ENCODE results near the gene ZIC5.

Gene ZIC5

DNA sequence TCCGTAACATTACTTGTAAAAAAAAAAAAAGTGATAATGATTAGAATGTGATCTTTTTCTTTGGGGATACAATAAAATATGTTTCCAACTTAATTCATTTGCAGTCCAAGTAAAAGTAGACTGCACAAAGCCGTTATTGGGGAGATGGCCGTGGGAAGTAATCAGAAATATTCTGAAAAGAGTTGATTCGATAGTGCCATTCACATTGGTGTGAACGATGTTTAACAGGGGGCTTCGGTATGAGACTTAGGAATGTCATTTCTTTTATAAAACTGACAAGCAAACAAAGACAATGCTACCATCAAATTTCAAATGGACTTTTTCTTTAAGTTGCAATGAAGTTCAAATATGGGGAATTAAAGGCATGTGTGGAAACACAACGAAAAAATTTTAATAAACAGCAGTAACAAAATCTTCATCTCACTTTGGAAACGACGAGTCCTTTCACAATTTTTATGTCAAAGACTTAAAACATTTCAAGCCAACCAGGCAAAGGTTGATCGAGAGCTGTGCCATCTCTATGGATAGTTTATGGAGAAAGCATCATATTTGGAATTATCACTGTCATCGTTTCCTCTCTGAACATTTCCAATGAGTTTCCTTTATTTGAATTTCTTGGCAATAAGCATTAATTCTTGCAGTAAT lies 1.7 kb upstream of the ZIC5 start:
- Histone ChIP-seq H3K27me3 (ENCODE audit: insufficient read depth, low read length) (0 out of 2 replicates have a peak, but pooled peaks cover 1% of the 10 kb centered on the region), H3F3A (ENCODE audit: insufficient read depth, low read length) (no peaks in the 10 kb centered on the region)

DNA sequence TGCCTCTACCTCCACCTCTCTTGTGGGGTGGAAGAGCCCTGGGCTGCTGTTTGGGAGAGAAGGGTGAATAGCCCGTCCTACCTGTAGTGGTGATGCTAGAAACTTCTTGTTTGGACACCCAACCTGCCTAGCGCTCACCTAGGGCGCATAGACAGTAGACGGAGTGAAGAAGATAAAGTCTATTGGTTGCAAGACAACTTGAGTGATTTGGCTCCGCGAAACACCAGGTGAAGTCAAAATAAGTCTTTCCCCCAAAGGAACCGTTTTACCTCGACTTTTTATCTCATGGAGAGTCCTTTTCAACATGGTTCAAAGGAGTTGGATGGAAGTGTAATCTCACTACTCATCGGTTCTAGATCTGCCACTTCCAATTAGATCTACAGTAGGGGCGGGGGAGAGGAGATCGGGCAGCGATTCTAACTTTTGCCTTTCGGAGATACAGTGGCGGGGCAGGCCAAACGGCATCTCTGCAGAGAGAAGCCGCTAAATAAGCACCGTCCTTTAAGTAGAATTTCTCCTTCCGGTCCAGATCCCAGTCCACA lies 694 bp upstream of the ZIC5 start:
- no peaks in the 10 kb centered on the region for H3K79me2 ChIP-seq (ENCODE audit: insufficient read depth, low read length)
- TF ChIP-seq EZH2 (IDR thresholded peaks at IDR 0.05; ENCODE audit: borderline replicate concordance, low read length): no peak
- TF ChIP-seq, protein P1, sequence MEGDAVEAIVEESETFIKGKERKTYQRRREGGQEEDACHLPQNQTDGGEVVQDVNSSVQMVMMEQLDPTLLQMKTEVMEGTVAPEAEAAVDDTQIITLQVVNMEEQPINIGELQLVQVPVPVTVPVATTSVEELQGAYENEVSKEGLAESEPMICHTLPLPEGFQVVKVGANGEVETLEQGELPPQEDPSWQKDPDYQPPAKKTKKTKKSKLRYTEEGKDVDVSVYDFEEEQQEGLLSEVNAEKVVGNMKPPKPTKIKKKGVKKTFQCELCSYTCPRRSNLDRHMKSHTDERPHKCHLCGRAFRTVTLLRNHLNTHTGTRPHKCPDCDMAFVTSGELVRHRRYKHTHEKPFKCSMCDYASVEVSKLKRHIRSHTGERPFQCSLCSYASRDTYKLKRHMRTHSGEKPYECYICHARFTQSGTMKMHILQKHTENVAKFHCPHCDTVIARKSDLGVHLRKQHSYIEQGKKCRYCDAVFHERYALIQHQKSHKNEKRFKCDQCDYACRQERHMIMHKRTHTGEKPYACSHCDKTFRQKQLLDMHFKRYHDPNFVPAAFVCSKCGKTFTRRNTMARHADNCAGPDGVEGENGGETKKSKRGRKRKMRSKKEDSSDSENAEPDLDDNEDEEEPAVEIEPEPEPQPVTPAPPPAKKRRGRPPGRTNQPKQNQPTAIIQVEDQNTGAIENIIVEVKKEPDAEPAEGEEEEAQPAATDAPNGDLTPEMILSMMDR (IDR thresholded peaks at IDR 0.05; ENCODE audit: low read length): no peak
- no peak overlapping the region for H2AFZ ChIP-seq (ENCODE audit: low read length)
- H3K36me3 ChIP-seq (ENCODE audit: insufficient read depth, low read length): no peaks in the 10 kb centered on the region
- H3K4me2 ChIP-seq (ENCODE audit: low read length): no peak overlapping the region
- 0 out of 2 replicates have a peak, but pooled peaks cover 2% of the 10 kb centered on the region for H3K9me3 ChIP-seq (ENCODE audit: low read length)
- H3F3A ChIP-seq (ENCODE audit: insufficient read depth, low read length): no peaks in the 10 kb centered on the region
- no peak overlapping the region for H3K4me3 ChIP-seq (ENCODE audit: low read depth, low read length, poor library complexity, severe bottlenecking)
- no peaks in the 10 kb centered on the region for H3K27me3 ChIP-seq (ENCODE audit: insufficient read depth, low read length)
- no peak overlapping the region for H3K9ac ChIP-seq (ENCODE audit: low read length)
- H3K27ac ChIP-seq (ENCODE audit: low read depth, low read length, poor library complexity, severe bottlenecking): no peak overlapping the region
- no peaks in the 10 kb centered on the region for H3K9me2 ChIP-seq (ENCODE audit: low read depth, low read length)
- H4K20me1 ChIP-seq (ENCODE audit: insufficient read depth, low read length): no peaks in the 10 kb centered on the region
- no peaks in the 10 kb centered on the region for H3K4me1 ChIP-seq (ENCODE audit: insufficient read depth, low read length, severe bottlenecking)

More for the DNA sequence above, 1.7 kb upstream of the ZIC5 start:
- Histone ChIP-seq H3K9ac (ENCODE audit: low read length) (no peak overlapping the region), H4K20me1 (ENCODE audit: insufficient read depth, low read length) (no peaks in the 10 kb centered on the region), H2AFZ (ENCODE audit: low read length) (no peak overlapping the region; the same call in 1 of the 2 replicates), H3K4me1 (ENCODE audit: insufficient read depth, low read length, severe bottlenecking) (no peaks in the 10 kb centered on the region), H3K4me3 (ENCODE audit: low read depth, low read length, poor library complexity, severe bottlenecking) (no peak overlapping the region), H3K79me2 (ENCODE audit: insufficient read depth, low read length) (no peaks in the 10 kb centered on the region), H3K27ac (ENCODE audit: low read depth, low read length, poor library complexity, severe bottlenecking) (no peak overlapping the region), H3K9me2 (ENCODE audit: low read depth, low read length) (no peaks in the 10 kb centered on the region), H3K9me3 (ENCODE audit: low read length) (0 out of 2 replicates have a peak, but pooled peaks cover 2% of the 10 kb centered on the region), H3K36me3 (ENCODE audit: insufficient read depth, low read length) (no peaks in the 10 kb centered on the region), H3K4me2 (ENCODE audit: low read length) (no peak overlapping the region)
- TF ChIP-seq EZH2 (IDR thresholded peaks at IDR 0.05; ENCODE audit: borderline replicate concordance, low read length): no peak
- TF ChIP-seq, protein P1 (IDR thresholded peaks at IDR 0.05; ENCODE audit: low read length): no peak

- Histone ChIP-seq H3K9me2 (ENCODE audit: low read depth, low read length) (no peaks in the 10 kb centered on the region), H3K4me1 (ENCODE audit: insufficient read depth, low read length, severe bottlenecking) (no peaks in the 10 kb centered on the region), H3K27ac (ENCODE audit: low read depth, low read length, poor library complexity, severe bottlenecking) (no peak overlapping the region), H3K9ac (ENCODE audit: low read length) (no peak overlapping the region), H3F3A (ENCODE audit: insufficient read depth, low read length) (no peaks in the 10 kb centered on the region), H3K4me3 (ENCODE audit: low read depth, low read length, poor library complexity, severe bottlenecking) (no peak overlapping the region), H3K79me2 (ENCODE audit: insufficient read depth, low read length) (no peaks in the 10 kb centered on the region), H2AFZ (ENCODE audit: low read length) (no peak overlapping the region), H3K36me3 (ENCODE audit: insufficient read depth, low read length) (no peaks in the 10 kb centered on the region), H3K27me3 (ENCODE audit: insufficient read depth, low read length) (no peaks in the 10 kb centered on the region), H3K4me2 (ENCODE audit: low read length) (no peak overlapping the region), H4K20me1 (ENCODE audit: insufficient read depth, low read length) (no peaks in the 10 kb centered on the region), H3K9me3 (ENCODE audit: low read length) (0 out of 2 replicates have a peak, but pooled peaks cover 2% of the 10 kb centered on the region)
- TF ChIP-seq EZH2 (IDR thresholded peaks at IDR 0.05; ENCODE audit: borderline replicate concordance, low read length): no peak
- TF ChIP-seq, protein P1 (IDR thresholded peaks at IDR 0.05; ENCODE audit: low read length): no peak
These were observed 654 bp downstream of the ZIC5 start for GRCh38 chr13:99970651-99971575.

Measured in OCI-LY1 (cell line).